22Rv1 (cell line): Measurements from ENCODE around the gene GOLPH3.

Experiments
- CTCF ChIP-seq: fragments of 450-650 bp; IDR thresholded peaks from 2 replicates; pipeline ENCODE4 v1.5.1; 2017; ENCODE audit warnings: mild to moderate bottlenecking
- ZFX ChIP-seq: fragments of 450-650 bp; IDR thresholded peaks from 2 replicates; pipeline ENCODE4 v1.6.1; 2017; ENCODE audit warnings: antibody characterized with exemption, borderline replicate concordance

DNA sequence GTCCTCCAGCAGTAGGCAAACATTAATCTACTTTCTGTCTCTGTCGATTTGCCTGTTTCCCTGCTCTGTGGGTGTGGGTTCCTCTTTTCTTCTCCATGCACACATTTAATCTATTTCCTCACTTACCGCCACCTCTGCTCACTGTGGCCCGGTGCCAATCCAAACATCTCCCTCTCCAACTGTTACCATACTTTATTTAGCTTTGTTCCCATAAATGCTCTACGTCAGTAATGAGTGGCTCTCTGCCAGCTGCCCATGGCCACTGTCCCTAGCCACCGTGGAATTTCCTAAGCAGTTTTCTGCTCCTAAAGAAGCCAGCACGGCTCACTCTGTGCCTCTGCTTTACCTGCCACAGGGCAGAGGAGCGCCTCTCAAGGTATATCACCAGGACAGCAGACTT, 19.5 kb upstream of the GOLPH3 start:
- no peak for TF ChIP-seq CTCF
- no peak for TF ChIP-seq ZFX
